ENCODE data around the gene SPSB3. TPM values are rescaled to one million over a fixed set of nuclear protein-coding genes. Genes with fewer than 3 reads are reported as not detected.
"Not testable (repeated sequence)": the region's sequence is repeated elsewhere in the genome, so short reads cannot be mapped to it uniquely, and the experiment has no call there.

SPSB3 gene
- total RNA-seq, 2 experiments from 2014 or later = 12.3 to 12.8 TPM

DNA sequence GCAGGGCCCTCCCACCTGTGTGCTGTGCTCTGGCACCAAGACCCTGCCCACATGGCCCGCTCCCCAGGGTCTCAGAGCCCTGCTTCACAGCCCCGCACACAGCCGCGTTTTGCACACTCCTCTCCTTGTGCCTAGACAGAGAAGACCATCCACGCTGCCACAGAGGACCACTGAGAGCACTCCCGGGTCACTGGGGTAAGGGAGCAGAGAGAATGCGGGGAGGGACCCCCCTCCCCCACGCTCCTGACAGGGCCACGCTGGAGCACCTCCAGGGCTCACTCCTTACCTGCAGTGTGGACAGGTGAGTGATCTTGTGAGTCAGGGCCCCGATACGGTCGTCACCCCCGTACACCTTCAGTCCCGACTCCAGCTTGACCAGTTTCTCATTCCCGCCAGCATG lies 37.2 kb upstream of the SPSB3 start:
- no peak overlapping the region for H3K4me3 Mint-ChIP-seq
- H3K36me3 Mint-ChIP-seq = peaks cover 4% of the 10 kb centered on the region
- no peak overlapping the region for H3K27ac Mint-ChIP-seq
- H3K27me3 Mint-ChIP-seq = no peaks in the 10 kb centered on the region
- DNase-seq = no peak
- H3K9me3 Mint-ChIP-seq = no peaks in the 10 kb centered on the region
- peaks cover 6% of the 10 kb centered on the region for H3K4me1 Mint-ChIP-seq

DNA sequence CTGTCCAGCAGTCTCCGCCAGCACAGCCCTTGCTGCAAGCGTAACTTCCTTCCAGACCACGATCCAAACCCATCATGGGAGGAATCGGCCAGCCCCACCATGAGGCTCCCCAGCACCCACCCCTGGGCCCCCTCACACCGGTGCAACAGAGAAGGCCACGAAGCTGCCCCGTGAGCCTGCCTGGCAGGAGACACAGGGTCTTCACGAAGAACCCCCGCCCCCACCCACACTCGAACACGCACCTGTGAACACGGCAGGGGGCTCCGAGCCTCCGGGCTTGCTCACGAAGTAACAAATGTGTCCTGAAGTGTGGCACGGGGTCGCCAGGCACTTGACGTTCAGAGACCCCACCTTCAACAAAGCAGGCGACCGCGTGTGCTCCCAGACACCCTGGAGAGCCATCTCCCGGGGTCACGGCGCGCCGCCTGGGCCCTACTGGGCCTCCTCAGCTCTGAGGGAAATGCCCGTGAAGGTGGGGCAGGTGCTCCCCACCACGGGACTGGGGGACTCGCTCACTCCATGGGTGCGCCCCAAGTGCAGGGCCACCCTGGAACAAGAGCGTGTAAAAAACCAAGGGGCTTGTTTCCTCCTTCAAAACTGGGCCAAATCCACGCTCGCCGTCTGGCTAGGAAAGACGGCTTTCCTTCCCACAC lies 36.6 kb upstream of the SPSB3 start:
- H3K4me3 Mint-ChIP-seq = no peak overlapping the region
- H3K27ac Mint-ChIP-seq = no peak overlapping the region
- DNase-seq = no peak
- H3K9me3 Mint-ChIP-seq = no peaks in the 10 kb centered on the region
- no peaks in the 10 kb centered on the region for H3K27me3 Mint-ChIP-seq
- H3K4me1 Mint-ChIP-seq = peaks cover 4% of the 10 kb centered on the region
- peaks cover 4% of the 10 kb centered on the region for H3K36me3 Mint-ChIP-seq

DNA sequence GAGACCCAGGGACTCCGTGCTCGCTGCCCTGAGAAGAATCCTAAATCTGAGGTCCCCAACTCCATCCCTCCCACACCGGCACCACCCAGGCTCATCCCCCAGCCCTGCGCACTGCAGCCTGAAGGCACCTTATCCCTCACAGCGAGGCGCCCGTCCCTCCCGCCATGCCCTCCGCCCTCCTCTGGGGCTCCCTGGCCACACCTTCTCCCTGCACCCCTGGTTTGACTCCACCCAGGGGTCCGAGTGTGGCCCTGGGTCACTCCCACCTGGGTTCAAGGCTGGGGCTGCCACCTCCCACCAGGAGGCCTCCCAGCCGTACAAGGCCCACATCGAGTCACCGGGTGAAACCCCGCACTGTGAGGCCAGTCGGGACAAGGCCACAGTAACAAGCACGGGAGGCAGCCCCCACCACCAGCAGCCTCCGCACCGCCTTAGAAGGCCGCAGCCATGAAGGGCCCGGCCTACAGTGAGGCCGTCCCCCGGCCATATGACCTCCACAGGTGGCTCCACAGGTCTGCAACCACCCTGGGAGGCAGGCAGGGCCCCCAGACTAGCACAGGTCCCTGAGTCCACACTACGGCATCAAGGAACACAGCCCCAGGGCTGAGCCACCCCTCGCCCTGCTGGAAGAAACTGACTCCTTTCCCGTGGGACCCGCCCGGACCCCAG lies 36.0 kb upstream of the SPSB3 start:
- no peaks in the 10 kb centered on the region for H3K27me3 Mint-ChIP-seq
- no peak overlapping the region for H3K4me3 Mint-ChIP-seq
- DNase-seq = no peak
- peaks cover 4% of the 10 kb centered on the region for H3K36me3 Mint-ChIP-seq
- no peaks in the 10 kb centered on the region for H3K9me3 Mint-ChIP-seq
- peaks cover under 1% of the 10 kb centered on the region for H3K4me1 Mint-ChIP-seq
- H3K27ac Mint-ChIP-seq = no peak overlapping the region

DNA sequence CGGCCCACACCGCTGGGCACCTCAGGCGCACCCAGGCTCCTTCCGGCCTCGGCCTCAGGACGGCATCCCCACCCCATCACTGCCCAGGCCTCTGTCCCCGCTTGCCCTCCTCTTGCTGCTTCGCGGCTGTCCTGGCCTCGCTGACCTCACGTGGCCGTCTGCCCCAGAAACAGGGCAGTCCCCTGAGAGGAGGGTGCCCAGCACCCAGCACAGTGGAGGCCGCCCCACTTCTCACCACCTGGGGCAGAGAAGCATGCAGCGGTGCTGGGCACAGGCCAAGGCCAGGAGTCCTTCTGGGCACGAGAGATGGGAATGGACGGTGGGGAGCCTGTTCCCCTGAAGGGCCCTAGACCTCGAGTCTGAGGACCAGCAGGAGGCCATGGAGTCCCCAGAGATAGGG lies 35.3 kb upstream of the SPSB3 start:
- no peaks in the 10 kb centered on the region for H3K9me3 Mint-ChIP-seq
- no peak overlapping the region for H3K27ac Mint-ChIP-seq
- DNase-seq = no peak
- no peaks in the 10 kb centered on the region for H3K27me3 Mint-ChIP-seq
- H3K4me3 Mint-ChIP-seq = no peak overlapping the region
- peaks cover 7% of the 10 kb centered on the region for H3K4me1 Mint-ChIP-seq
- peaks cover 4% of the 10 kb centered on the region for H3K36me3 Mint-ChIP-seq

DNA sequence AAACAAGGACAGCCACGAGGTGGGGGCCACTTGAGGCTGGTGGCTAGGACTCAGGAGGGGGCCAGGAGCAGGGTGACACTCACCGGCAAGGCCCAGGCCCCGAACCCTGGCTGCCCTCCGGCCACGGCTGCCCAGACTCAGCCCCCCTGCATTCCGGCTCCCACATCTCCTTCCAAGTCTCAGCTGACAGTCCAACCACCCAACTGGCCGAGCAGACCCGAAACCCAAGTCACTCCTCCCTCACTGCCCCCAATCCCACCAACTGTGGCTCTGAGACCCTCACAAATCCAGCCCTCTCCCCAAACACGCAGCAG lies 34.9 kb upstream of the SPSB3 start:
- peaks cover 4% of the 10 kb centered on the region for H3K36me3 Mint-ChIP-seq
- no peak for DNase-seq
- H3K4me1 Mint-ChIP-seq = peaks cover 11% of the 10 kb centered on the region
- no peak overlapping the region for H3K4me3 Mint-ChIP-seq
- no peak overlapping the region for H3K27ac Mint-ChIP-seq
- no peaks in the 10 kb centered on the region for H3K27me3 Mint-ChIP-seq
- H3K9me3 Mint-ChIP-seq = no peaks in the 10 kb centered on the region

DNA sequence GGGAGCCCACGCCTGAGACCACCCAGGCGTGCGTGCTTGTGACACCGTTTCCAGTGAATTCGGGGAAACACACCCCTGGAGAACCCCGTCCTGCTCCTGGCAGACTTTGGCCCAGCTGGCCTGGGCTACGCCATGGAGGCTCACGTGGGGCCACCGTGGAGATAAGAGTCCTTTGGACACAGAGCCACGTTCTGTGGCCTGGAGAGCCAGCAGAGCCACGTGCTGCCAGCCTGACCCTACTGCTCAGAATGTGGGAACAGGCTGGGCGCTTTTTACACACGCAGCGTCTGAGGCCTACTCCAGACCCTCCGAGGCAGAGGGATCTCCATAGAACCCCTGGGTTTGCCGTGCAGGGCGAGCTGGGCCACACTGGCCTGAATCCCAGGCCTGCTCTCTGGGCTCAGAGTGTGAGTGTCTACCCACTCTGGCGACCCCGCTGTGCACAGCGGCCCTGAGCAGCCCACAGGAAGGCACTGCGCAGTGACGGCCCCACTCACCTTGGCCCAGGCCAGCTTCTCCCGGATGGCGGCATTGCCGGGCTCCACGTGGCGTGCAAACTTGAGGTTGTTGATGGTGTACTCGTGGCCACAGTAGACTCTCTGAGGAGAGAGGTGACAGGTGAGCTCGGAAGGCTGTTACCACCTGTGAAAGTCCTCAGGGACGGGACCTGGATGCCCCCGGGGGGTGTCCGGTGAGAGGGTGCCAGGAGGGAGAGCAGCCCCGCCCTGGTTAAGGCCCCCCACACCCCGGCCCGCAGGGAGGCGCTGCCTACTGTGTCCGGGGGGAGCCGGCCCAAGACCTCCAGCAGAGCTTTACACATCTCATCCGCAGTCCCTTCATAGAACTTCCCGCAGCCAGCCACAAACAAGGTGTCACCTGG lies 34.3 kb upstream of the SPSB3 start:
- H3K27ac Mint-ChIP-seq = no peak overlapping the region
- H3K4me3 Mint-ChIP-seq = no peak overlapping the region

DNA sequence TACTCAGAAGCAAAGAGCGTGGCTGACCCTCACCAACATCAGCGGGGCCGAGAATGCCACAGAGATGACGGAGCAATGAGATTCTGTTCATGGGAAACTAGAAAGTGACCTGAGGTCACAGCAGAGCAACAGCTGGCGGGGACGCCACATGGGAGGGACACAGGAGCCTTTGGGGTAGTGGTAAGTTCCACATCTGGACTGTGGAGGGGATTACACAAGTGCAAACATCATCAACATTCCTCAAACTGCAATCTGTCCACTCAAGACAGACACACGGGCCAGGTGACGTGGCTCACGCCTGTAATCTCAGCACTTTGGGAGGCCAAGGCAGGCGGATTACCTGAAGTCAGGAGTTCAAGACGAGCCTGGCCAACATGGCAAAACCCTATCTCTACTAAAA lies 33.1 kb upstream of the SPSB3 start:
- H3K27ac Mint-ChIP-seq = no peak overlapping the region
- H3K27me3 Mint-ChIP-seq = no peaks in the 10 kb centered on the region
- H3K9me3 Mint-ChIP-seq = no peaks in the 10 kb centered on the region
- no peak overlapping the region for H3K4me3 Mint-ChIP-seq
- H3K4me1 Mint-ChIP-seq = peaks cover 11% of the 10 kb centered on the region
- DNase-seq = no peak
- H3K36me3 Mint-ChIP-seq = peaks cover 3% of the 10 kb centered on the region

More for the DNA sequence above, 34.3 kb upstream of the SPSB3 start:
- Mint-ChIP-seq H3K9me3 (no peaks in the 10 kb centered on the region), H3K27me3 (no peaks in the 10 kb centered on the region), H3K36me3 (peaks cover 4% of the 10 kb centered on the region), H3K4me1 (peaks cover 11% of the 10 kb centered on the region)
- DNase-seq = no peak

DNA sequence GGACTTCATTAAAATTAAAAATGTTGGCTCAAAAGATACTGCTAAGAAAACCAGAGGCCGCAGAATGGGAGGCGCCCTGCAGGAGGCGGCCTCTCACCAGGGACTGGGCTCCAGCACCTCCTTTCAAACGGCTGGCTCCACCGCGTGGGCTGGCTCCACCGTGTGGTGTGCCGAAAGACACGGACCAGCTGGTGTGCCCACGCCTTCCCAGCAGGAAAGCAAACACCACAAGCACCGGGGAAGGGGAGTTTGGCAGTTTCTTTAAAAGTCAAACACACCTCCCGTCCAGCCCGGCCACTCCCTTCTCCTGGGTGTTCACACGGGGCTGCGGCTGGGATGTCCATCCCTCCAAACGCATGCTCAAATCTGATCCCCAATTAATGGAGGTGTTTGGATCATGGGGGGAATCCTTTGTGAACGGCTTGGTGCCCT lies 30.4 kb upstream of the SPSB3 start:
- H3K9me3 Mint-ChIP-seq = no peaks in the 10 kb centered on the region
- no peak overlapping the region for H3K4me3 Mint-ChIP-seq
- peaks cover 11% of the 10 kb centered on the region for H3K4me1 Mint-ChIP-seq
- H3K36me3 Mint-ChIP-seq = peaks cover 3% of the 10 kb centered on the region
- no peaks in the 10 kb centered on the region for H3K27me3 Mint-ChIP-seq
- peak overlapping the region; percentile 55 for H3K27ac Mint-ChIP-seq
- DNase-seq = peak; percentile 69

DNA sequence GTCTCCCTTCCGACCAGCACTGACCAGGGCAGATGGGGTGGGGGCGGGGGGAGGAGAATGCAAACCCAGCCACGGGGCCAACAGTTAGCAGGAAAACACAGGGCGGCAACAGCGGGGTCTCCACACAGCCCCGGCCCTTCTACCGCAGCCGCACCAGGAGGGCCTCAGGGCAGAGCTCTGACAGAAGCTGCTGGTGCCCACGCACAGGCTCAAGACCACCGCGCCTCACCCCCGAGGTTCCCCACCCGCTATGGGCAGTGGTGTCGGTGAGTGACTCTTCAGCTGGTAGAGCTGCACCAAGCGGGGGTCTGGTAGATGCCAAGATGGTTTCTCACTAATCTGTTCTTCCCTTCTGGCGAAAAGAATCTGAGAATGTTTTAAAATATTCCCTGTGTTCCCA lies 28.2 kb upstream of the SPSB3 start:
- Mint-ChIP-seq H3K4me3 (no peak overlapping the region), H3K36me3 (peaks cover 19% of the 10 kb centered on the region), H3K27me3 (no peaks in the 10 kb centered on the region), H3K4me1 (peaks cover 11% of the 10 kb centered on the region), H3K27ac (no peak overlapping the region), H3K9me3 (no peaks in the 10 kb centered on the region)
- DNase-seq = no peak

DNA sequence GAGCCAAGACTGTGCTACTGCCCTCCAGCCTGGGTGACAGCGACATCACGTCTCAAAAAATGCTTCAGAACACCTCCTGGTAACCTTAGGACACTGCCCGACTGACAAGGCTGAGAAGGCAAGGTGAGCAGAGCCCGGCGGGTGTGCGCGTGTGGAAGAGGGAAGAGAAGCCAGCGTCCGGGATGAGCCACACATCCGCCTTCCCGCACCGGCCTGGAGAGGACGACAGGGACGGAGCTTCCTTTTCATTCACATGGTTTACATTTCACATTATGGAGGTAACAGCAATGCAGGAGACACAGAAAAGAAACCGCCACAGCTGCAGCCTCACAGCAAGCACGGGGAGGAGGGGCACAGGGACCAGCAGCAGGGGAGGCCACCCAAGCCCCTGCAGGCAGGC lies 27.7 kb upstream of the SPSB3 start:
- Mint-ChIP-seq H3K4me1 (peaks cover 11% of the 10 kb centered on the region), H3K4me3 (no peak overlapping the region), H3K36me3 (peaks cover 17% of the 10 kb centered on the region), H3K27ac (peak overlapping the region; percentile 12), H3K9me3 (no peaks in the 10 kb centered on the region), H3K27me3 (no peaks in the 10 kb centered on the region)
- no peak for DNase-seq

DNA sequence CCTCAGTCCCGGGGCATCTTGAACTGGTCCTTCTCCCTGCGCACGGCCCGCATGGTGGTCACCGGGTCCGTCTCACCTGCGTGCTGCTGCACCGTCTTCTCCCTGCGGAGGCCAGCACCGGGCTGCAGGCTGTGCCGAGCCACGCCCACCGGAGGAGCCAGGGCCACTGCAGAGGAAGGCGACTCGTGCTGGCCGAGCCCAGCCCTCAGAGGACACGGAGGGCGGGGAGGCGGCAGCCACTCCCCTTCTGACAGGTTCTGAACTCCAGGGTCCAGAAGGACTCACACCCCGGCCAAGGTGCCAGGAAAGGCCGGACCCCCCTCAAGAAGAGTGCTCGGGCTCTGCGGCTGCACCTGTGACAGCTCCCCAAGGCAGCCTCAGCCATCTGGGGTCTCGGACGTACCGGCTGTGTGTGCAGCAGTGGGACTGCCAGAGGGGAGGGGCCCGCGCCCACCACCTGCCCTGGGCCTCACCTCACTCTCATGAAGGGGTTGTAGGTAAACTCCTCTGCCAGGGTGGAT lies 27.0 kb upstream of the SPSB3 start:
- Mint-ChIP-seq H3K4me3 (no peak overlapping the region), H3K9me3 (no peaks in the 10 kb centered on the region), H3K4me1 (peaks cover 11% of the 10 kb centered on the region), H3K27ac (no peak overlapping the region), H3K36me3 (peaks cover 17% of the 10 kb centered on the region), H3K27me3 (no peaks in the 10 kb centered on the region)
- no peak for DNase-seq

DNA sequence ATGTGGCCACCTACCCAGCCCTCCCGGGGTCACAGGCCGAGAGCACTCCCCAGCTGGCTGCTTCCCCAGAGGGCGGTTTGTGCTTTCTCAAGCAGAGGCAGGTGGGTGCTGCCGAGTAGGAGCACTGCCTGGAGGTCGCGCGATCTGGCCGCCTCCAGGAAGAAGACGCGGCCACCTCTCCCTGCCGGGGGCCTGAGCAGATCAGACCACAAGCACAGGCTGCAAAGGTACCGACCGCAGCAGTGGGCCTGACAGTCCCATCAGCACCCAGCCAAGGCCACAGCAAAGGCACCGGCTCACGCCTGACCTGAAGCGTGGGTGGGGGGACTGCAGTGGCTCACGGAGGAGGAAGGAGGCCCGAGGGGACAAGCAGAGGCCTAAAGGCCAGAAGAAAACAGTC lies 26.3 kb upstream of the SPSB3 start:
- Mint-ChIP-seq H3K9me3 (no peaks in the 10 kb centered on the region), H3K27ac (no peak overlapping the region), H3K36me3 (peaks cover 17% of the 10 kb centered on the region), H3K27me3 (no peaks in the 10 kb centered on the region), H3K4me1 (peaks cover 11% of the 10 kb centered on the region), H3K4me3 (no peak overlapping the region)
- no peak for DNase-seq

DNA sequence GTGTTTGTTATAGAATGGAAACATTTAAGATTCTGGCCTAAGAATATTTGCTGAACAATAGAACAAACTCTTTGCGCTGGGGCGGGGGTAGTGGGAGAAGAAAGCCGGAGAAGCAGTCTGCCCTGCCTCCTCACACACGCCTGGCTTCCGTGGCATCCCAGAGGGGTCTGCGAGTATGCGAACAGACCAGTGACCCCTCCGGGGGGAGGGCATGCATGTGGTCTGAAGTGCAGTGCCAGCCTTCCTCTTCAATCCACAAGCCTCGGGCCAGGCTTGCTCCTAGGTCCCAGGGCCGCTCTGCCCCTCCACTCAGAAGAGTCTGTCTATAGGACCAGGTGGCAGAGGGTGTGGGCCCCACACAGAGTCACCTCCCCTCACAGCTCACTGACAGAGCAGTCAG lies 25.3 kb upstream of the SPSB3 start:
- Mint-ChIP-seq H3K4me3 (no peak overlapping the region), H3K27me3 (no peaks in the 10 kb centered on the region), H3K27ac (no peak overlapping the region), H3K36me3 (peaks cover 17% of the 10 kb centered on the region), H3K4me1 (peaks cover 4% of the 10 kb centered on the region), H3K9me3 (no peaks in the 10 kb centered on the region)
- no peak for DNase-seq

DNA sequence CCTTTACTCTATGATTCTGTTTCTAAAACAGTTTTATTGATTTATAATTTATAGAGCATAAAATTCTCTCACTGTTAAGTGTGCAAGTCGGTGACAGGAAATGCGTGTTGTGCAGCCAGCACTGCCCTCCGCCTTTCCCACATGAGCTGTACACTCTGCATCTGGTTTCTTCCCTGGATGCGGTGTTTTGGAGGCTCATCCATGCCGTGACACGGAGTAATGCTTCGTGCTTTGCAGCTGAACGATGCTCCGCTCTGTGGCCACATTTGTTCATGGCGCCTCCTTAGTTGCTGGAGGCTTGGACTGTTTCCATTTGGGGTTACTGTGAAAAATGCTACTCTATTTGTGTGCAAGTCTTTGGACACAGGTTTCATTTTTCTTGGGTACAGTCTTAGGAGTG lies 18.3 kb upstream of the SPSB3 start:
- DNase-seq = no peak
- Mint-ChIP-seq H3K4me3 (no peak overlapping the region), H3K27me3 (no peaks in the 10 kb centered on the region), H3K36me3 (peaks cover 7% of the 10 kb centered on the region), H3K27ac (no peak overlapping the region), H3K9me3 (peaks cover 9% of the 10 kb centered on the region), H3K4me1 (no peaks in the 10 kb centered on the region)

DNA sequence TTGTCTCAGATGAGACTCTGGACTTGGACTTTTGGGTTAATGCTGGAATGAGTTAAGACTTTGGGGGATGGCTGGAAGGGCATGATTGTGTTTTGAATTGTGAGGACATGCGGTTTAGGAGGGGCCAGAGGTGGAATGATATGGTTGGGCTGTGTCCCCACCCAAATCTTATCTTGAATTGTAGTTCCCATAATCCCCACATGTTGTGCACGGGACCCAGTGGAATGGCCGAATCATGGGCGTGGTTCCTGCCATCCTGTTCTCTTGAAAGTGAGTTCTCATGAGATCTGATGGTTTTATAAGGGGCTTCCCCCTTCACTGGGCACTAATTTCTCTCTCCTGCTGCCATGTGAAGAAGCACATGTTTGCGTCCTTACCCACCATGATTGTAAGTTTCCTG lies 16.9 kb upstream of the SPSB3 start:
- H3K36me3 Mint-ChIP-seq, H3K27ac Mint-ChIP-seq, DNase-seq, H3K9me3 Mint-ChIP-seq, H3K4me3 Mint-ChIP-seq, H3K4me1 Mint-ChIP-seq, H3K27me3 Mint-ChIP-seq: not testable (repeated sequence)

Measured in activated naive CD8-positive, alpha-beta T cell treated with anti-CD3 and anti-CD28 coated beads for 36 hours (primary cell).